OCI-LY1 (cell line): ENCODE results near the gene USP3.
"Not testable (repeated sequence)": the region's sequence is repeated elsewhere in the genome, so short reads cannot be mapped to it uniquely, and the experiment has no call there.

Experiments used
- H2AFZ ChIP-seq: fragments of 200-600 bp; sonication (generic), shearing (Covaris generic); 2 replicates; pipeline ENCODE4 v1.6.0; 2014; ENCODE audit warnings: antibody characterized with exemption, mild to moderate bottlenecking, low read length
- H3F3A ChIP-seq: fragments of 200-600 bp; sonication (generic), shearing (Covaris generic); 2 replicates; pipeline ENCODE4 v1.6.0; 2014; ENCODE audit warnings: mild to moderate bottlenecking, antibody characterized with exemption, low read length, moderate library complexity; ENCODE audit not compliant: insufficient read depth
- H3K27ac ChIP-seq: fragments of 200-600 bp; sonication (generic); 2 replicates; pipeline ENCODE4 v1.5.1; 2014; ENCODE audit warnings: low read length, mixed run types, mild to moderate bottlenecking, low read depth; ENCODE audit not compliant: poor library complexity, severe bottlenecking
- H3K27me3 ChIP-seq: fragments of 200-600 bp; sonication (generic); 2 replicates; pipeline ENCODE4 v1.6.0; 2014; ENCODE audit warnings: antibody characterized with exemption, mild to moderate bottlenecking, low read length, moderate library complexity; ENCODE audit not compliant: insufficient read depth
- H3K36me3 ChIP-seq: fragments of 200-600 bp; sonication (generic); 2 replicates; pipeline ENCODE4 v1.6.1; 2014; ENCODE audit warnings: mild to moderate bottlenecking, antibody characterized with exemption, low read length, moderate library complexity, mixed read lengths; ENCODE audit not compliant: insufficient read depth
- H3K4me1 ChIP-seq: fragments of 200-600 bp; sonication (generic); 2 replicates; pipeline ENCODE4 v1.5.1; 2014; ENCODE audit warnings: mild to moderate bottlenecking, low read length, moderate library complexity; ENCODE audit not compliant: insufficient read depth, severe bottlenecking
- H3K4me2 ChIP-seq: fragments of 200-600 bp; sonication (generic), shearing (Covaris generic); 2 replicates; pipeline ENCODE4 v1.6.1; 2014; ENCODE audit warnings: low read length
- H3K4me3 ChIP-seq: fragments of 200-600 bp; sonication (generic); 2 replicates; pipeline ENCODE4 v1.5.1; 2014; ENCODE audit warnings: low read length, low read depth, mild to moderate bottlenecking, mixed read lengths; ENCODE audit not compliant: poor library complexity, severe bottlenecking
- H3K79me2 ChIP-seq: fragments of 200-600 bp; shearing (Covaris generic); 2 replicates; pipeline ENCODE4 v1.6.1; 2016; ENCODE audit warnings: mixed run types, low read length, mixed read lengths; ENCODE audit not compliant: insufficient read depth
- H3K9ac ChIP-seq: fragments of 200-600 bp; sonication (generic), shearing (Covaris generic); 2 replicates; pipeline ENCODE4 v1.6.1; 2014; ENCODE audit warnings: mild to moderate bottlenecking, low read length, mixed read lengths
- H3K9me2 ChIP-seq: fragments of 200-600 bp; sonication (generic), shearing (Covaris generic); 2 replicates; pipeline ENCODE4 v1.6.1; 2014; ENCODE audit warnings: low read depth, mild to moderate bottlenecking, low read length, mixed read lengths
- H3K9me3 ChIP-seq: fragments of 200-600 bp; shearing (Covaris generic); 2 replicates; pipeline ENCODE4 v1.6.1; 2014; ENCODE audit warnings: low read length, mixed read lengths
- H4K20me1 ChIP-seq: fragments of 200-600 bp; sonication (generic), shearing (Covaris generic); 2 replicates; pipeline ENCODE4 v1.6.0; 2016; ENCODE audit warnings: mild to moderate bottlenecking, low read length; ENCODE audit not compliant: insufficient read depth
- EZH2 ChIP-seq: fragments of 200-600 bp; sonication (generic), shearing (Covaris generic); IDR thresholded peaks from 2 replicates; pipeline ENCODE4 v1.8.0; 2017; ENCODE audit warnings: borderline replicate concordance, mixed run types, mild to moderate bottlenecking, antibody characterized with exemption, low read length, moderate library complexity, mixed read lengths
- TF ChIP-seq, protein P1 (sequence below): fragments of 200-600 bp; sonication (generic), shearing (Covaris generic); IDR thresholded peaks from 2 replicates; pipeline ENCODE4 v1.5.1; 2017; ENCODE audit warnings: mild to moderate bottlenecking, antibody characterized with exemption, low read length, moderate library complexity, mixed read lengths

Gene USP3

DNA sequence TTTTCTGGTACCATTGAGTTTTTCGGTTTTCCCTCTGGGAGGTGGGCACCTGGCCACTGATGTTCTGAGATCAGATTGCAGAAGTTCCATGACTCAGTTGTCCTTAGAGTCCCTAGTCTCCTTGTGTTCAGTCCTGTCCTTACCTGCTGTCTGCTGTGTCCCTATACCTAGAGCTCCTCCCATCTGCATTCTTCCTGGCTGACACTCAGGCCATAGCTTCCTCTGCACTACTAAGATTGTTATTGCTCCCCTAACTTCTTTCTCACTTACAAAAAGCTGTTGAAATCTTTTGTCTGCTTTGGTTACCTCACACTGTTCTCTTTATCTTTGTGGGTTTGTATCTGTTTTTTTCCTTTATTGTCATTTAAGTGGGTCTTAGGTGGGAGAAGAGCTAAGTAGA lies 13.2 kb downstream of the USP3 start:
- Histone ChIP-seq H3K79me2 (peaks cover 100% of the 10 kb centered on the region), H3F3A (no peaks in the 10 kb centered on the region), H3K36me3 (no peaks in the 10 kb centered on the region), H3K9ac (no peak overlapping the region), H4K20me1 (no peaks in the 10 kb centered on the region; the same call in 1 of the 2 replicates), H3K4me2 (peak overlapping the region; percentile 13; the same call in 1 of the 2 replicates), H3K27ac (peak overlapping the region; percentile 4), H3K4me1 (peaks cover 56% of the 10 kb centered on the region), H3K27me3 (no peaks in the 10 kb centered on the region), H2AFZ (no peak overlapping the region), H3K4me3 (no peak overlapping the region), H3K9me2 (no peaks in the 10 kb centered on the region), H3K9me3 (no peaks in the 10 kb centered on the region)
- TF ChIP-seq, protein P1, sequence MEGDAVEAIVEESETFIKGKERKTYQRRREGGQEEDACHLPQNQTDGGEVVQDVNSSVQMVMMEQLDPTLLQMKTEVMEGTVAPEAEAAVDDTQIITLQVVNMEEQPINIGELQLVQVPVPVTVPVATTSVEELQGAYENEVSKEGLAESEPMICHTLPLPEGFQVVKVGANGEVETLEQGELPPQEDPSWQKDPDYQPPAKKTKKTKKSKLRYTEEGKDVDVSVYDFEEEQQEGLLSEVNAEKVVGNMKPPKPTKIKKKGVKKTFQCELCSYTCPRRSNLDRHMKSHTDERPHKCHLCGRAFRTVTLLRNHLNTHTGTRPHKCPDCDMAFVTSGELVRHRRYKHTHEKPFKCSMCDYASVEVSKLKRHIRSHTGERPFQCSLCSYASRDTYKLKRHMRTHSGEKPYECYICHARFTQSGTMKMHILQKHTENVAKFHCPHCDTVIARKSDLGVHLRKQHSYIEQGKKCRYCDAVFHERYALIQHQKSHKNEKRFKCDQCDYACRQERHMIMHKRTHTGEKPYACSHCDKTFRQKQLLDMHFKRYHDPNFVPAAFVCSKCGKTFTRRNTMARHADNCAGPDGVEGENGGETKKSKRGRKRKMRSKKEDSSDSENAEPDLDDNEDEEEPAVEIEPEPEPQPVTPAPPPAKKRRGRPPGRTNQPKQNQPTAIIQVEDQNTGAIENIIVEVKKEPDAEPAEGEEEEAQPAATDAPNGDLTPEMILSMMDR = no peak
- TF ChIP-seq EZH2 = no peak

DNA sequence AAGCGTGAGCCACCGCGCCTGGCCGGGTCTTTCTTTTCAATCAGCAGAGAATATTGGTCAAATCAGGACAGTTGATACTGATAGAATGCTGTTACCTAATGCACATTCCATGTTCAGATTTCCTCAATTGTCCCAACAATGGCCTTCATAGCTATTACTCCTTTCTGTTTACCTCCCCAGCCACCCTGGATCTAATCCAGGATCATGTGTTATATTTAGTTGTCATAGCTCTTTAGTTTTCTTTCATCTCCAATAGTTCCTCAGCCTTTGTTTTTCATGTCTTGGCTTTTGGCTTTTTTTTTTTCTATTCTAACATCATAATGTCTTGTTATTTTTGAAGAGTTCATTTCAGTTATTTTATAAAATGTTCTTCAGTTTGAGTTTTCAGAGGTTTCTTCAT lies 14.6 kb downstream of the USP3 start:
- no peaks in the 10 kb centered on the region for H3K9me3 ChIP-seq
- H2AFZ ChIP-seq = no peak overlapping the region
- peaks cover 100% of the 10 kb centered on the region for H3K79me2 ChIP-seq
- no peaks in the 10 kb centered on the region for H3F3A ChIP-seq
- no peaks in the 10 kb centered on the region for H3K36me3 ChIP-seq
- H3K4me3 ChIP-seq = no peak overlapping the region
- H4K20me1 ChIP-seq = no peaks in the 10 kb centered on the region; the same call in 1 of the 2 replicates
- H3K4me2 ChIP-seq = no peak overlapping the region
- no peaks in the 10 kb centered on the region for H3K27me3 ChIP-seq
- H3K27ac ChIP-seq = no peak overlapping the region
- peaks cover 43% of the 10 kb centered on the region for H3K4me1 ChIP-seq
- no peaks in the 10 kb centered on the region for H3K9me2 ChIP-seq
- TF ChIP-seq, protein P1 = no peak
- TF ChIP-seq EZH2 = no peak
- H3K9ac ChIP-seq = no peak overlapping the region

GRCh38 chr15:63519548-63520178 lies 15.3 kb downstream of the USP3 start:
- no peaks in the 10 kb centered on the region; the same call in 1 of the 2 replicates for H4K20me1 ChIP-seq
- peaks cover 100% of the 10 kb centered on the region for H3K79me2 ChIP-seq
- no peaks in the 10 kb centered on the region for H3F3A ChIP-seq
- H3K4me3 ChIP-seq = no peak overlapping the region
- TF ChIP-seq EZH2 = no peak
- TF ChIP-seq, protein P1 = no peak
- H3K4me2 ChIP-seq = no peak overlapping the region
- no peaks in the 10 kb centered on the region for H3K9me2 ChIP-seq
- no peak overlapping the region for H3K9ac ChIP-seq
- H2AFZ ChIP-seq = no peak overlapping the region
- no peaks in the 10 kb centered on the region for H3K9me3 ChIP-seq
- no peaks in the 10 kb centered on the region for H3K36me3 ChIP-seq
- peaks cover 37% of the 10 kb centered on the region for H3K4me1 ChIP-seq
- no peak overlapping the region for H3K27ac ChIP-seq
- H3K27me3 ChIP-seq = no peaks in the 10 kb centered on the region

DNA sequence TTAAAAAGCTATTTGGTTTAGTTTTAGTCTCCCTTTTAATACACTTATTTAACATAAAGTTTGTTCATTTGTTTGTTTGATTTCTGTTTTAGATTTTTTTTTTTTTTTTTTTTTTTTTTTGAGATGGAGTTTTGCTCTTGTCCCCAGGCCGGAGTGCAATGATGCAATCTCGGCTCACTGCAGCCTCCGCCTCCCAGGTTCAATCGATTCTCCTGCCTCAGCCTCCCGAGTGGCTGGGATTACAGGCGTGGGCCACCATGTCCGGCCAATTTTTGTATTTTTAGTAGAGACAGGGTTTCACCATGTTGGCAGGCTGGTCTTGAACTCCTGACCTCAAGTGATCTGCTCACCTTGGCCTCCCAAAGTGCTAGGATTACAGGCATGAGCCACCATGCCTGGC lies 16.1 kb downstream of the USP3 start:
- Histone ChIP-seq H3K4me1 (peaks cover 29% of the 10 kb centered on the region), H3K79me2 (peaks cover 100% of the 10 kb centered on the region)
- not testable (repeated sequence) for H3K9me2 ChIP-seq, H3K4me3 ChIP-seq, H3K27ac ChIP-seq, H2AFZ ChIP-seq, H3K9ac ChIP-seq, H3K36me3 ChIP-seq, H3K27me3 ChIP-seq, H3K9me3 ChIP-seq, H4K20me1 ChIP-seq, H3F3A ChIP-seq, H3K4me2 ChIP-seq
